Esophagus muscularis mucosa (tissue), 4 donors: ENCODE data around the gene FGF12. TPM values are rescaled to one million over a fixed set of nuclear protein-coding genes. Genes with fewer than 3 reads are reported as not detected.

Experiments
- DNase-seq: peaks from one replicate; pipeline ENCODE4 v3.0.0-alpha.2; 2017; ENCODE audit errors: extremely low spot score
- H3K27ac ChIP-seq, 4 donors: fragments of 200-600 bp; sonication (generic); replicated peaks in 1 of 4; 1 replicate in 3 of 4; 2 replicates in 1 of 4; pipeline ENCODE4 v1.5.1; 2016 to 2019; ENCODE audit warnings: mild to moderate bottlenecking in 1 of 4
- H3K27me3 ChIP-seq, 4 donors: fragments of 200-600 bp; sonication (generic); one replicate each; pipeline versions ENCODE4 v1.5.1 to v1.6.0; 2016 to 2019
- H3K36me3 ChIP-seq, 4 donors: fragments of 200-600 bp; sonication (generic); one replicate each; pipeline ENCODE4 v1.5.1; 2016 to 2019
- H3K4me1 ChIP-seq, 4 donors: fragments of 200-600 bp; sonication (generic); one replicate each; pipeline ENCODE4 v1.5.1; 2016 to 2019
- H3K4me3 ChIP-seq, 4 donors: fragments of 200-600 bp; sonication (generic); 1 replicate in 2 of 4; 2 replicates in 2 of 4; pipeline ENCODE4 v1.5.1; 2016 to 2019; ENCODE audit warnings: mild to moderate bottlenecking in 4 of 4, moderate library complexity in 1 of 4
- H3K9me3 ChIP-seq, 4 donors: fragments of 200-600 bp; sonication (generic); 1 replicate in 3 of 4; 2 replicates in 1 of 4; pipeline ENCODE4 v1.5.1; 2016 to 2019
- EP300 ChIP-seq: sonication (generic); formaldehyde crosslinking; IDR thresholded peaks from one replicate; pipeline ENCODE4 v1.6.1; 2017; ENCODE audit warnings: antibody characterized with exemption
- POLR2A ChIP-seq: fragments of 450-650 bp; IDR thresholded peaks from one replicate; pipeline ENCODE4 v1.6.1; 2017; ENCODE audit warnings: antibody characterized with exemption, moderate library complexity, mild to moderate bottlenecking, low read depth
- POLR2AphosphoS5 ChIP-seq, 2 donors: sonication (generic); formaldehyde crosslinking; IDR thresholded peaks; one replicate each; pipeline ENCODE4 v1.6.1; 2017; ENCODE audit warnings: antibody characterized with exemption in 2 of 2
- WGBS: methylation state at CpG from one replicate; pipeline ENCODE4 v1.1.5; 2018; 5-methylcytosine and 5-hydroxymethylcytosine counted together
- intact Hi-C: fragments of 100-400 bp; cut with DNase I; formaldehyde crosslinking; loops from one replicate; pipeline ENCODE4 v1.15.1; 2023
- total RNA-seq, 4 donors: library from RNA; depleted of rRNA; stranded (reverse); fragments of >200 nt; gene quantifications; one replicate each; pipeline versions ENCODE4 v1.1.0 to v1.2.1, GENCODE V29; 2016
- TF ChIP-seq, protein P1 (sequence below), 3 experiments: fragments of 200-600 bp in 2 of 3; fragments of 450-650 bp in 1 of 3; sonication (generic) in 2 of 3; IDR thresholded peaks; one replicate each; pipeline ENCODE4 v1.5.1; 2017 to 2019; ENCODE audit warnings: antibody characterized with exemption in 3 of 3, mild to moderate bottlenecking in 2 of 3, moderate library complexity in 1 of 3

The FGF12 gene
- total RNA-seq, 4 donors from 2014 or later, result 4.6 to 19.5 (median 10.2) TPM

DNA sequence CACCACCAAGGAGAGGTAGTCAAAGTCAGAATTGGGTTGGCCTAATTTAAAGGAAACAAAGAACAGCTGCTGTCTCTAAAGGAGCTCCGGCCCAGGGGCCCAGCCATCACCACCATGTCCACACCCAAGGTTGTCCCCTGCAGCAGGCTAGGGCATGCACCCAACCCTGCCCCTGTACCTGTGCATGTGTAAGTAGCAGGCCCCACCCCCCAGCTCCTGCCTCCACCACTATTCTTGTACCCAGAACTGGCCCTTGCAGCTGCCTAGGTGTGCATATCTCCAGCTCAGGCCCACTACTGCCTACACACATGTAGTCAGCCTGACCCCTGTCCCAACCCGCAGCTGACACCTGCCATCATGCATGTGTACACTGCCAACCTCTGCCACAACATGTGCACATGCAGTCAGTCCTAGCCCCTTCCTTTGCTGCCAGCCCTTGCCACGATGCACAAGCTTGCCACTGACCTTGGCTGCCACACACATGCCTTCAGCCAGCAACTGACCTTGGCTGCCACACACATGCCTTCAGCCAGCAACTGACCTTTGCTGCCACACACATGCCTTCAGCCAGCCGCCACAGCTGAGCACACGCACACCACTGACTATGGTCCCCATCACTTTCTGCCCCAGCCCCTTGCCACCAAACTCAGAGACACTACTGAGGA lies 39.7 kb downstream of the FGF12 start:
- peaks cover 0 to 8% (median 2%) of the 10 kb centered on the region in 4 donors for H3K9me3 ChIP-seq
- intact Hi-C loops, result no loop called here
- H3K27ac ChIP-seq, result no peak overlapping the region
- no peaks in the 10 kb centered on the region for H3K36me3 ChIP-seq
- no peak overlapping the region for H3K4me3 ChIP-seq
- TF ChIP-seq POLR2A (no peak), POLR2AphosphoS5 (IDR thresholded peaks at IDR 0.05) (no peak), EP300 (no peak)
- TF ChIP-seq, protein P1, sequence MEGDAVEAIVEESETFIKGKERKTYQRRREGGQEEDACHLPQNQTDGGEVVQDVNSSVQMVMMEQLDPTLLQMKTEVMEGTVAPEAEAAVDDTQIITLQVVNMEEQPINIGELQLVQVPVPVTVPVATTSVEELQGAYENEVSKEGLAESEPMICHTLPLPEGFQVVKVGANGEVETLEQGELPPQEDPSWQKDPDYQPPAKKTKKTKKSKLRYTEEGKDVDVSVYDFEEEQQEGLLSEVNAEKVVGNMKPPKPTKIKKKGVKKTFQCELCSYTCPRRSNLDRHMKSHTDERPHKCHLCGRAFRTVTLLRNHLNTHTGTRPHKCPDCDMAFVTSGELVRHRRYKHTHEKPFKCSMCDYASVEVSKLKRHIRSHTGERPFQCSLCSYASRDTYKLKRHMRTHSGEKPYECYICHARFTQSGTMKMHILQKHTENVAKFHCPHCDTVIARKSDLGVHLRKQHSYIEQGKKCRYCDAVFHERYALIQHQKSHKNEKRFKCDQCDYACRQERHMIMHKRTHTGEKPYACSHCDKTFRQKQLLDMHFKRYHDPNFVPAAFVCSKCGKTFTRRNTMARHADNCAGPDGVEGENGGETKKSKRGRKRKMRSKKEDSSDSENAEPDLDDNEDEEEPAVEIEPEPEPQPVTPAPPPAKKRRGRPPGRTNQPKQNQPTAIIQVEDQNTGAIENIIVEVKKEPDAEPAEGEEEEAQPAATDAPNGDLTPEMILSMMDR (IDR thresholded peaks at IDR 0.05), result no peak
- peaks cover 0 to 2% (median 0%) of the 10 kb centered on the region in 4 donors for H3K4me1 ChIP-seq
- no peak for DNase-seq
- WGBS, result 86% methylated on average over 4 of the region's 5 CpGs
- no peaks in the 10 kb centered on the region for H3K27me3 ChIP-seq

- no peak for TF ChIP-seq POLR2A
- TF ChIP-seq, protein P1 (IDR thresholded peaks at IDR 0.05), result no peak
- no peak for TF ChIP-seq EP300
- no peak for TF ChIP-seq POLR2AphosphoS5 (IDR thresholded peaks at IDR 0.05)
- H3K9me3 ChIP-seq, result peaks cover 0 to 8% (median 2%) of the 10 kb centered on the region in 4 donors
- intact Hi-C loops, result no loop called here
- no peak overlapping the region for H3K27ac ChIP-seq
- no peaks in the 10 kb centered on the region for H3K36me3 ChIP-seq
- WGBS, result 85% methylated on average over 5 of the region's 5 CpGs
- H3K27me3 ChIP-seq, result no peaks in the 10 kb centered on the region
- peaks cover 0 to 2% (median 0%) of the 10 kb centered on the region in 4 donors for H3K4me1 ChIP-seq
- DNase-seq, result no peak
- H3K4me3 ChIP-seq, result no peak overlapping the region
Observed at GRCh38 chr3:192685801-192686200, 41.5 kb downstream of the FGF12 start.

DNA sequence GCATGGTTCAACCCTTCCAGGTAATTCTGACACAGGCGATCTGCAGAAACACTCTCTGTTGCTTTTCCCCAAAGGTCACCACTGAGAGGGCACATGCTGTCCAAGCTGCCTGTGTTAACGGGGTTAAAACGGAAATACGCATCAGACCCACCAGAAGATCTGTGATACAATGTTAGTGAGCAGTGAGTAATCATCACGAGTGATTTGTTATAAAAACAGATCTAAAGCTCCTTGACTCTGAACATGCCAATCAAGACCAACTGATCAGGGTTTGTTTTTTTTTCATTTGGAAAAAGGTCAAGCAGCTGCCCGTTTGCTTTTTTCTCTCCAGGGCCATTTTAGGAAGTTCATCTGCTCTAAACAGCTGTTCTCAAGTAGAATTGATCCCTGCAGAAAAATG lies 43.2 kb downstream of the FGF12 start:
- H3K27ac ChIP-seq, result no peak overlapping the region
- no peaks in the 10 kb centered on the region for H3K36me3 ChIP-seq
- H3K27me3 ChIP-seq, result no peaks in the 10 kb centered on the region
- no peak for TF ChIP-seq POLR2A
- TF ChIP-seq, protein P1 (IDR thresholded peaks at IDR 0.05), result no peak
- no peak for TF ChIP-seq EP300
- no peak for TF ChIP-seq POLR2AphosphoS5 (IDR thresholded peaks at IDR 0.05)
- DNase-seq, result no peak
- H3K4me3 ChIP-seq, result no peak overlapping the region
- intact Hi-C loops, result no loop called here
- WGBS, result 39% methylated on average over 6 of the region's 6 CpGs
- peaks cover 0 to 2% (median 0%) of the 10 kb centered on the region in 4 donors for H3K4me1 ChIP-seq
- no peaks in the 10 kb centered on the region for H3K9me3 ChIP-seq

GRCh38 chr3:192675958-192676649 lies 51.2 kb downstream of the FGF12 start:
- H3K4me3 ChIP-seq, result no peak overlapping the region
- WGBS, result 78% methylated on average over 4 of the region's 4 CpGs
- no peaks in the 10 kb centered on the region for H3K4me1 ChIP-seq
- no peak for DNase-seq
- intact Hi-C loops, result no loop called here
- no peaks in the 10 kb centered on the region for H3K36me3 ChIP-seq
- no peak overlapping the region for H3K27ac ChIP-seq
- no peaks in the 10 kb centered on the region for H3K27me3 ChIP-seq
- H3K9me3 ChIP-seq, result no peaks in the 10 kb centered on the region
- TF ChIP-seq POLR2AphosphoS5 (IDR thresholded peaks at IDR 0.05) (no peak), POLR2A (no peak), EP300 (no peak)
- TF ChIP-seq, protein P1 (IDR thresholded peaks at IDR 0.05), result no peak
